ENCODE data around the gene BCL6. TPM values are rescaled to one million over a fixed set of nuclear protein-coding genes. Genes with fewer than 3 reads are reported as not detected.

Gene BCL6
- total and polyA plus RNA-seq, 2 experiments from 2014 or later, result 2.6 to 5.9 TPM

GRCh38 chr3:187769771-187770170 lies 24.5 kb upstream of the BCL6 start:
- H3K36me3 ChIP-seq (ENCODE audit: insufficient read depth), result no peaks in the 10 kb centered on the region
- H3K4me1 ChIP-seq (ENCODE audit: insufficient read depth), result peaks cover 8% of the 10 kb centered on the region
- H2AFZ ChIP-seq, result peak overlapping the region; percentile 63
- Mint-ChIP-seq H3K4me3 (no peak overlapping the region), H3K36me3 (ENCODE audit: low read depth) (no peaks in the 10 kb centered on the region), H3K4me1 (peaks cover 12% of the 10 kb centered on the region), H3K9me3 (no peaks in the 10 kb centered on the region), H3K27me3 (ENCODE audit: insufficient read depth, low read depth, poor library complexity) (no peaks in the 10 kb centered on the region), H3K27ac (no peak overlapping the region)
- no peaks in the 10 kb centered on the region for H4K20me1 ChIP-seq (replicated peaks; ENCODE audit: insufficient read depth)
- H3K4me2 ChIP-seq, result no peak overlapping the region
- no peak for DNase-seq (ENCODE audit: low spot score)
- H3F3A ChIP-seq (replicated peaks; ENCODE audit: low read depth), result no peaks in the 10 kb centered on the region
- H3K79me2 ChIP-seq (replicated peaks; ENCODE audit: insufficient read depth), result no peaks in the 10 kb centered on the region
- TF ChIP-seq ETS1 (IDR thresholded peaks at IDR 0.05), result no peak
- no peaks in the 10 kb centered on the region for H3K27me3 ChIP-seq (ENCODE audit: insufficient read depth)
- H3K27ac ChIP-seq (ENCODE audit: low read depth), result no peak overlapping the region
- H3K9me2 ChIP-seq (ENCODE audit: insufficient read depth), result 0 out of 2 replicates have a peak, but pooled peaks cover 8% of the 10 kb centered on the region
- ATAC-seq, result no peak
- no peak overlapping the region for H3K4me3 ChIP-seq

GRCh38 chr3:187767266-187768012 lies 22.2 kb upstream of the BCL6 start:
- Mint-ChIP-seq H3K9me3 (no peaks in the 10 kb centered on the region), H3K27me3 (ENCODE audit: insufficient read depth, low read depth, poor library complexity) (no peaks in the 10 kb centered on the region), H3K4me3 (no peak overlapping the region), H3K36me3 (ENCODE audit: low read depth) (no peaks in the 10 kb centered on the region), H3K4me1 (peaks cover 5% of the 10 kb centered on the region; the same call in 2 of the 3 replicates), H3K27ac (no peak overlapping the region)
- DNase-seq (ENCODE audit: low spot score) (no peak), ATAC-seq (no peak)
- no peak for TF ChIP-seq JUNB (IDR thresholded peaks at IDR 0.05; ENCODE audit: unreplicated experiment)
- TF ChIP-seq EZH2phosphoT487 (IDR thresholded peaks at IDR 0.05; ENCODE audit: unreplicated experiment), result no peak
- no peak for TF ChIP-seq ETS1 (IDR thresholded peaks at IDR 0.05)
- TF ChIP-seq CREB1 (CRISPR knock-in tag; IDR thresholded peaks at IDR 0.05; ENCODE audit: low read depth), result no peak
- TF ChIP-seq EZH2 (IDR thresholded peaks at IDR 0.05; ENCODE audit: low read depth, unreplicated experiment), result no peak
- TF ChIP-seq NANOG (IDR thresholded peaks at IDR 0.05; ENCODE audit: borderline replicate concordance), result no peak
- Histone ChIP-seq H3K4me3 (no peak overlapping the region), H3K36me3 (ENCODE audit: insufficient read depth) (no peaks in the 10 kb centered on the region), H3K27ac (ENCODE audit: low read depth) (no peak overlapping the region), H2AFZ (no peak overlapping the region), H3K4me1 (ENCODE audit: insufficient read depth) (no peaks in the 10 kb centered on the region; the same call in 1 of the 2 replicates), H4K20me1 (replicated peaks; ENCODE audit: insufficient read depth) (no peaks in the 10 kb centered on the region), H3K4me2 (no peak overlapping the region), H3K27me3 (ENCODE audit: insufficient read depth) (no peaks in the 10 kb centered on the region), H3K9me2 (ENCODE audit: insufficient read depth) (0 out of 2 replicates have a peak, but pooled peaks cover 8% of the 10 kb centered on the region), H3F3A (replicated peaks; ENCODE audit: low read depth) (no peaks in the 10 kb centered on the region), H3K79me2 (replicated peaks; ENCODE audit: insufficient read depth) (no peaks in the 10 kb centered on the region)

DNA sequence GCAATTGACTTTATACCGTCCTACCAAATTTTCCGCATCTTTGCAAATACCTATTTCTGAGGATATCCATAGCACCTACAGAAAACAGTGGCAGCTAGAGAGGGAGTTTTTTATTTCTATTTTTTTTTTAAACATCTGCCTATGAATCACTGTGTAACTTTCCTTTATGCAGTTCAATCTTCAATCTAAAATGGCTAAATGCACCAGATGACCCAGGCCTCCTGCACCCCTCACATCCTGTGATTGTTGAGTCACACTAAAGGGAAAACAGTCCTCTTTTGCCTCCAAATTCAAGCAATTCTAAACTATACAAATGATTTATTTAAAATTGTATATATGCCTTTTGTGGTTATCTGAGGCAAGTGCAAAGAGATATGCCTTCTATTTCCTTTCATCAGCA lies 20.1 kb upstream of the BCL6 start:
- DNase-seq (ENCODE audit: low spot score) (no peak), ATAC-seq (no peak)
- Histone ChIP-seq H3K36me3 (ENCODE audit: insufficient read depth) (no peaks in the 10 kb centered on the region), H3K79me2 (replicated peaks; ENCODE audit: insufficient read depth) (no peaks in the 10 kb centered on the region), H3K4me3 (no peak overlapping the region), H3K27ac (ENCODE audit: low read depth) (no peak overlapping the region), H3K4me1 (ENCODE audit: insufficient read depth) (no peaks in the 10 kb centered on the region; the same call in 1 of the 2 replicates), H4K20me1 (replicated peaks; ENCODE audit: insufficient read depth) (no peaks in the 10 kb centered on the region), H3K9me2 (ENCODE audit: insufficient read depth) (0 out of 2 replicates have a peak, but pooled peaks cover 3% of the 10 kb centered on the region), H3K27me3 (ENCODE audit: insufficient read depth) (no peaks in the 10 kb centered on the region), H3F3A (replicated peaks; ENCODE audit: low read depth) (no peaks in the 10 kb centered on the region), H2AFZ (no peak overlapping the region), H3K4me2 (no peak overlapping the region)
- Mint-ChIP-seq H3K36me3 (ENCODE audit: low read depth) (no peaks in the 10 kb centered on the region), H3K9me3 (no peaks in the 10 kb centered on the region), H3K4me3 (no peak overlapping the region), H3K27ac (no peak overlapping the region), H3K27me3 (ENCODE audit: insufficient read depth, low read depth, poor library complexity) (no peaks in the 10 kb centered on the region), H3K4me1 (peaks cover 5% of the 10 kb centered on the region; the same call in 2 of the 3 replicates)
- TF ChIP-seq JUNB (IDR thresholded peaks at IDR 0.05; ENCODE audit: unreplicated experiment) (no peak), ETS1 (IDR thresholded peaks at IDR 0.05) (no peak), CTCF (conservative IDR thresholded peaks at IDR 0.05; ENCODE audit: low read depth in 2 of 2) (no peak), POLR2AphosphoS5 (IDR thresholded peaks at IDR 0.05; ENCODE audit: low read depth) (no peak)
- TF ChIP-seq, protein P1, sequence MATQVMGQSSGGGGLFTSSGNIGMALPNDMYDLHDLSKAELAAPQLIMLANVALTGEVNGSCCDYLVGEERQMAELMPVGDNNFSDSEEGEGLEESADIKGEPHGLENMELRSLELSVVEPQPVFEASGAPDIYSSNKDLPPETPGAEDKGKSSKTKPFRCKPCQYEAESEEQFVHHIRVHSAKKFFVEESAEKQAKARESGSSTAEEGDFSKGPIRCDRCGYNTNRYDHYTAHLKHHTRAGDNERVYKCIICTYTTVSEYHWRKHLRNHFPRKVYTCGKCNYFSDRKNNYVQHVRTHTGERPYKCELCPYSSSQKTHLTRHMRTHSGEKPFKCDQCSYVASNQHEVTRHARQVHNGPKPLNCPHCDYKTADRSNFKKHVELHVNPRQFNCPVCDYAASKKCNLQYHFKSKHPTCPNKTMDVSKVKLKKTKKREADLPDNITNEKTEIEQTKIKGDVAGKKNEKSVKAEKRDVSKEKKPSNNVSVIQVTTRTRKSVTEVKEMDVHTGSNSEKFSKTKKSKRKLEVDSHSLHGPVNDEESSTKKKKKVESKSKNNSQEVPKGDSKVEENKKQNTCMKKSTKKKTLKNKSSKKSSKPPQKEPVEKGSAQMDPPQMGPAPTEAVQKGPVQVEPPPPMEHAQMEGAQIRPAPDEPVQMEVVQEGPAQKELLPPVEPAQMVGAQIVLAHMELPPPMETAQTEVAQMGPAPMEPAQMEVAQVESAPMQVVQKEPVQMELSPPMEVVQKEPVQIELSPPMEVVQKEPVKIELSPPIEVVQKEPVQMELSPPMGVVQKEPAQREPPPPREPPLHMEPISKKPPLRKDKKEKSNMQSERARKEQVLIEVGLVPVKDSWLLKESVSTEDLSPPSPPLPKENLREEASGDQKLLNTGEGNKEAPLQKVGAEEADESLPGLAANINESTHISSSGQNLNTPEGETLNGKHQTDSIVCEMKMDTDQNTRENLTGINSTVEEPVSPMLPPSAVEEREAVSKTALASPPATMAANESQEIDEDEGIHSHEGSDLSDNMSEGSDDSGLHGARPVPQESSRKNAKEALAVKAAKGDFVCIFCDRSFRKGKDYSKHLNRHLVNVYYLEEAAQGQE (IDR thresholded peaks at IDR 0.05; ENCODE audit: unreplicated experiment), result no peak
